Spleen (tissue), 11 donors: ENCODE measurements around the gene SMIM12. TPM values are rescaled to one million over a fixed set of nuclear protein-coding genes. Genes with fewer than 3 reads are reported as not detected.

ENCODE experiments used
- DNase-seq: peaks from one replicate; pipeline ENCODE4 v3.0.0-alpha.2; 2020
- H3K27ac ChIP-seq, 8 donors: fragments of 200-600 bp; sonication (generic) in 7 of 8; 1 replicate in 4 of 8; 2 replicates in 4 of 8; pipeline versions ENCODE4 v1.5.0 to v1.8.0; 2016 to 2021; ENCODE audit warnings: inconsistent platforms in 4 of 8, mild to moderate bottlenecking in 4 of 8, moderate library complexity in 1 of 8
- H3K27me3 ChIP-seq, 7 donors: fragments of 200-600 bp; sonication (generic) in 6 of 7; replicated peaks in 1 of 7; 1 replicate in 4 of 7; 2 replicates in 3 of 7; pipeline versions ENCODE4 v1.5.0 to v1.8.0; 2016 to 2021; ENCODE audit warnings: inconsistent platforms in 3 of 7, mild to moderate bottlenecking in 1 of 7
- H3K36me3 ChIP-seq, 6 donors: fragments of 200-600 bp; sonication (generic) in 5 of 6; 1 replicate in 4 of 6; 2 replicates in 2 of 6; pipeline versions ENCODE4 v1.5.0 to v1.8.0; 2016 to 2021; ENCODE audit warnings: inconsistent platforms in 2 of 6
- H3K4me1 ChIP-seq, 6 donors: fragments of 200-600 bp; sonication (generic) in 5 of 6; 1 replicate in 3 of 6; 2 replicates in 3 of 6; pipeline versions ENCODE4 v1.5.0 to v1.8.0; 2016 to 2021; ENCODE audit warnings: inconsistent platforms in 3 of 6
- H3K4me3 ChIP-seq, 8 donors: fragments of 200-600 bp; sonication (generic) in 7 of 8; 1 replicate in 4 of 8; 2 replicates in 4 of 8; pipeline versions ENCODE4 v1.5.0 to v1.8.0; 2016 to 2021; ENCODE audit warnings: inconsistent platforms in 4 of 8, mild to moderate bottlenecking in 4 of 8, moderate library complexity in 2 of 8
- H3K9me3 ChIP-seq, 8 donors: fragments of 200-600 bp; sonication (generic) in 7 of 8; 1 replicate in 4 of 8; 2 replicates in 4 of 8; pipeline versions ENCODE4 v1.5.0 to v1.8.0; 2016 to 2021; ENCODE audit warnings: inconsistent platforms in 4 of 8
- POLR2A ChIP-seq, 3 donors: fragments of 450-650 bp; IDR thresholded peaks; one replicate each; pipeline ENCODE4 v1.5.1; 2017; ENCODE audit warnings: antibody characterized with exemption in 3 of 3, mild to moderate bottlenecking in 1 of 3
- POLR2AphosphoS5 ChIP-seq, 3 donors: sonication (generic); formaldehyde crosslinking; IDR thresholded peaks; one replicate each; pipeline ENCODE4 v1.5.1; 2017; ENCODE audit warnings: antibody characterized with exemption in 3 of 3
- WGBS, 5 donors: extraction: QIAGEN DNeasy Blood & Tissue Kit in 3 of 5; methylation state at CpG; one replicate each; pipeline versions ENCODE4 v1.1.5 to v1.1.7; 2013 to 2018; 5-methylcytosine and 5-hydroxymethylcytosine counted together
- intact Hi-C: fragments of 100-400 bp; cut with DNase I; formaldehyde crosslinking; loops from one replicate; pipeline ENCODE4 v1.15.0; 2023; ENCODE audit warnings: low total_unique reads
- polyA plus RNA-seq, 3 donors: library from polyadenylated mRNA; stranded (reverse); fragments of 200-250 nt; gene quantifications; one replicate each; pipeline ENCODE4 v1.2.1, GENCODE V29; 2013
- total RNA-seq, 7 donors: library from RNA; depleted of rRNA in 3 of 7; stranded (reverse); fragments of >200 nt in 3 of 7; fragmentation: NEBNext Ultra II Directional in 4 of 7; extraction: Animal tissue kit (Norgen Biotek cat#: 25700) in 4 of 7; gene quantifications; one replicate each; pipeline versions ENCODE4 v1.1.0 to v1.2.1, GENCODE V29; 2016 to 2021
- TF ChIP-seq, protein P1 (sequence below), 11 experiments: fragments of 200-600 bp in 7 of 11; fragments of 450-650 bp in 4 of 11; sonication (generic) in 4 of 11; IDR thresholded peaks in 8 of 11; conservative IDR thresholded peaks in 3 of 11; 1 replicate in 7 of 11; 2 replicates in 4 of 11; pipeline versions ENCODE4 v1.4.0 to v1.8.0; 2016 to 2021; ENCODE audit warnings: antibody characterized with exemption in 11 of 11, inconsistent platforms in 4 of 11, mild to moderate bottlenecking in 1 of 11
- donor health status: healthy with polysubstance abuse.
- donor health status: DM: no; HTN: no; CAD: no; lungs with moderate emphysema.
- donor health status: DM: no; HTN: no; CAD: no.
- donor health status: Bipolar disorder and iron deficiency.
- donor health status: healthy.
- donor health status: DM: no; HTN: no; CAD: no.
- donor health status: DM: yes; HTN: yes; CAD: no.

Gene SMIM12
- total and polyA plus RNA-seq, 10 donors, result 15.3 to 39.6 (median 33.3) TPM

DNA sequence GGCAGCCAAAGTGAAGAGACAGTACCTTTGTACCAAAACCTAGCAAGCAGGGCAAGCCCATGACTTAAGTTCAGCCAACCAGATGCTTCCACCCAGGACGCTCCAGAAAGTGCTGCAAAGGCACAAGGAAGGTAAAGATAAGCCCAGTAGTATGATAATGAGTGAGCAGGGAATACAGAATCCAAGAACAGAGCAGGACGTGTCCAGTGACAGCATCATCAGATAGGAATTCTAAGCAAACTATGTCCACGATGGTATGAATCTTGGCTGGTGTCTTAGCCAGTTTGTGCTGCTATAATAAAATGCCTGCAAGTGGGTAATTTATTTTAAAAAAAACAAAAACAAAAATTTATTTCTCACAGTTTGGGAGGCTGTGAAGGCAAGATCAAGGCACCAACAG lies 53.2 kb downstream of the SMIM12 start:
- TF ChIP-seq, protein P1, sequence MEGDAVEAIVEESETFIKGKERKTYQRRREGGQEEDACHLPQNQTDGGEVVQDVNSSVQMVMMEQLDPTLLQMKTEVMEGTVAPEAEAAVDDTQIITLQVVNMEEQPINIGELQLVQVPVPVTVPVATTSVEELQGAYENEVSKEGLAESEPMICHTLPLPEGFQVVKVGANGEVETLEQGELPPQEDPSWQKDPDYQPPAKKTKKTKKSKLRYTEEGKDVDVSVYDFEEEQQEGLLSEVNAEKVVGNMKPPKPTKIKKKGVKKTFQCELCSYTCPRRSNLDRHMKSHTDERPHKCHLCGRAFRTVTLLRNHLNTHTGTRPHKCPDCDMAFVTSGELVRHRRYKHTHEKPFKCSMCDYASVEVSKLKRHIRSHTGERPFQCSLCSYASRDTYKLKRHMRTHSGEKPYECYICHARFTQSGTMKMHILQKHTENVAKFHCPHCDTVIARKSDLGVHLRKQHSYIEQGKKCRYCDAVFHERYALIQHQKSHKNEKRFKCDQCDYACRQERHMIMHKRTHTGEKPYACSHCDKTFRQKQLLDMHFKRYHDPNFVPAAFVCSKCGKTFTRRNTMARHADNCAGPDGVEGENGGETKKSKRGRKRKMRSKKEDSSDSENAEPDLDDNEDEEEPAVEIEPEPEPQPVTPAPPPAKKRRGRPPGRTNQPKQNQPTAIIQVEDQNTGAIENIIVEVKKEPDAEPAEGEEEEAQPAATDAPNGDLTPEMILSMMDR (IDR thresholded peaks at IDR 0.05 in 8 of 11, conservative IDR thresholded peaks at IDR 0.05 in 3 of 11), result no peak
- no peak for TF ChIP-seq POLR2A (IDR thresholded peaks at IDR 0.05)
- no peak for TF ChIP-seq POLR2AphosphoS5 (IDR thresholded peaks at IDR 0.05)
- H3K36me3 ChIP-seq, result peaks cover 0 to 3% (median 0%) of the 10 kb centered on the region in 6 donors
- no peak for DNase-seq
- H3K27ac ChIP-seq, result no peak overlapping the region
- no peak overlapping the region for H3K4me3 ChIP-seq
- intact Hi-C loops, result no loop called here
- no peaks in the 10 kb centered on the region for H3K27me3 ChIP-seq
- no peaks in the 10 kb centered on the region for H3K4me1 ChIP-seq
- peaks cover 0 to 22% (median 8%) of the 10 kb centered on the region in 8 donors for H3K9me3 ChIP-seq
- WGBS, 5 donors, result 75 to 89% (median 85%) methylated on average over 3 of the region's 3 CpGs

DNA sequence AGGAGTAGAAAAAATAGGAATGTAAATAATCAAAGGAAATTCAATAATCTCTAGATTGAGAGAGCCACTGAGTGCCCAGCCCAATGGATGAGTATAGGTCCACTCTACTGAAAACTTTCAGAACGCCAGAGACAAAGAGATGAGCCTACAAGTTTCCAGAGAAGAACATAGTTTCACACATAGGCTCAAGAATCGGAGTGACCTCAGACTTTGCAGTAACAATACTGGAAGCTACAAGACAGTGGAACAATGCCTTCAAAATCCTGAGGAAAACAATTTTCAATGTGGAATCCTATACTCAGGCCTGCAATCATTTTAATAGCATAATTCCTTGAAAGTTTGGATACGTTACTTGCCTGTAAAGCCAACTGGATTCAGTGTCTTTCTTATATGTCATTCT lies 55.8 kb downstream of the SMIM12 start:
- intact Hi-C loops, result no loop called here
- H3K4me1 ChIP-seq, result no peaks in the 10 kb centered on the region
- peaks cover 0 to 15% (median 8%) of the 10 kb centered on the region in 8 donors for H3K9me3 ChIP-seq
- no peak overlapping the region for H3K4me3 ChIP-seq
- TF ChIP-seq POLR2AphosphoS5 (IDR thresholded peaks at IDR 0.05) (no peak), POLR2A (IDR thresholded peaks at IDR 0.05) (no peak)
- TF ChIP-seq, protein P1 (IDR thresholded peaks at IDR 0.05 in 8 of 11, conservative IDR thresholded peaks at IDR 0.05 in 3 of 11), result no peak
- no peak for DNase-seq
- no peaks in the 10 kb centered on the region for H3K27me3 ChIP-seq
- peaks cover 0 to 3% (median 0%) of the 10 kb centered on the region in 6 donors for H3K36me3 ChIP-seq
- 92 to 99% (median 96%) methylated on average over 3 of the region's 3 CpGs for WGBS, 5 donors
- H3K27ac ChIP-seq, result no peak overlapping the region

Other genes with a start within 250 kb of the SMIM12 start
- not detected for gene GJB5, start 104.7 kb downstream of the SMIM12 start, total RNA-seq
- gene GJB5, start 104.7 kb downstream of the SMIM12 start, polyA plus RNA-seq, result under 1 TPM in 1 of 3 donors, not detected in 2; 0.06 TPM
- not detected for gene GJB4, start 100.0 kb downstream of the SMIM12 start, total RNA-seq
- not detected for gene GJB4, start 100.0 kb downstream of the SMIM12 start, polyA plus RNA-seq
- not detected for gene GJB3, start 78.5 kb downstream of the SMIM12 start, total RNA-seq
- gene GJB3, start 78.5 kb downstream of the SMIM12 start, polyA plus RNA-seq, result under 1 TPM; 0.11 to 0.23 (median 0.13) TPM
- 10 to 100 TPM in 3 of 7 donors, 1 to 10 TPM in 4; 7.6 to 20.6 (median 8.7) TPM for gene GJA4, start 66.8 kb downstream of the SMIM12 start, total RNA-seq
- gene GJA4, start 66.8 kb downstream of the SMIM12 start, polyA plus RNA-seq, result 1 to 10 TPM; 1.3 to 7.3 (median 7.0) TPM
- gene DLGAP3, start 69.9 kb upstream of the SMIM12 start, total RNA-seq, result 1 to 10 TPM; 1.3 to 4.3 (median 2.5) TPM
- 1 to 10 TPM in 1 of 3 donors, under 1 TPM in 2; 0.54 to 1.8 (median 0.83) TPM for gene DLGAP3, start 69.9 kb upstream of the SMIM12 start, polyA plus RNA-seq
- gene TMEM35B, start 125.6 kb upstream of the SMIM12 start, total RNA-seq, result 10 to 100 TPM; 24.8 to 50.9 (median 33.5) TPM
- 10 to 100 TPM; 28.8 to 47.4 (median 34.8) TPM for gene TMEM35B, start 125.6 kb upstream of the SMIM12 start, polyA plus RNA-seq
- gene ZMYM6, start 172.2 kb upstream of the SMIM12 start, total RNA-seq, result 10 to 100 TPM; 24.2 to 40.6 (median 33.1) TPM
- gene ZMYM6, start 172.2 kb upstream of the SMIM12 start, polyA plus RNA-seq, result 10 to 100 TPM; 10.5 to 20.6 (median 14.1) TPM
- 10 to 100 TPM; 14.9 to 21.7 (median 18.9) TPM for gene ZMYM1, start 219.6 kb upstream of the SMIM12 start, total RNA-seq
- gene ZMYM1, start 219.6 kb upstream of the SMIM12 start, polyA plus RNA-seq, result 1 to 10 TPM; 3.0 to 6.0 (median 3.8) TPM